CD14-positive monocyte (primary cell): Measurements from ENCODE around the gene PRLR. TPM values are rescaled to one million over a fixed set of nuclear protein-coding genes. Genes with fewer than 3 reads are reported as not detected.

Source experiments
- DNase-seq, 3 donors: peaks; one replicate each; pipeline ENCODE4 v3.0.0-alpha.2; 2011 to 2022
- H2AFZ ChIP-seq: 2 replicates; pipeline ENCODE4 v1.6.0; 2012; ENCODE audit warnings: mild to moderate bottlenecking, low read depth, low read length, inconsistent platforms; ENCODE audit not compliant: insufficient read depth, poor library complexity, severe bottlenecking
- H3K27ac ChIP-seq, 2 donors: 1 replicate in 1 of 2; 2 replicates in 1 of 2; pipeline ENCODE4 v1.5.1; 2012 to 2013; ENCODE audit warnings: low read length in 2 of 2, control low read depth in 1 of 2, inconsistent platforms in 1 of 2, low read depth in 1 of 2, mild to moderate bottlenecking in 1 of 2
- H3K27me3 ChIP-seq, 2 donors: one replicate each; pipeline versions ENCODE4 v1.6.0 to v1.6.1; 2011 to 2013; ENCODE audit warnings: low read length in 2 of 2; ENCODE audit not compliant: control insufficient read depth in 2 of 2, insufficient read depth in 2 of 2
- H3K36me3 ChIP-seq, 2 donors: replicated peaks in 1 of 2; 1 replicate in 1 of 2; 2 replicates in 1 of 2; pipeline versions ENCODE4 v1.5.1 to v1.6.1; 2012 to 2013; ENCODE audit warnings: low read length in 2 of 2, control low read depth in 1 of 2, inconsistent platforms in 1 of 2, mild to moderate bottlenecking in 1 of 2; ENCODE audit not compliant: insufficient read depth in 2 of 2, control insufficient read depth in 1 of 2
- H3K4me1 ChIP-seq, 2 donors: 1 replicate in 1 of 2; 2 replicates in 1 of 2; pipeline versions ENCODE4 v1.5.1 to v1.6.1; 2012 to 2013; ENCODE audit warnings: low read length in 2 of 2, control low read depth in 1 of 2, inconsistent platforms in 1 of 2, mild to moderate bottlenecking in 1 of 2, moderate library complexity in 1 of 2; ENCODE audit not compliant: insufficient read depth in 2 of 2, control insufficient read depth in 1 of 2
- H3K4me2 ChIP-seq: replicated peaks from 2 replicates; pipeline ENCODE3; 2012; ENCODE audit warnings: low read length, moderate library complexity, mild to moderate bottlenecking; ENCODE audit not compliant: poor library complexity, severe bottlenecking; ENCODE audit errors: extremely low read depth
- H3K4me3 ChIP-seq, 3 experiments: fragments of 200-600 bp in 1 of 3; sonication (generic) in 1 of 3; replicated peaks in 1 of 3; 1 replicate in 2 of 3; 2 replicates in 1 of 3; pipeline ENCODE4 v1.5.1; 2011 to 2013; ENCODE audit warnings: low read length in 3 of 3, mild to moderate bottlenecking in 3 of 3, control low read depth in 2 of 3, low read depth in 2 of 3, inconsistent platforms in 1 of 3, moderate library complexity in 1 of 3
- H3K79me2 ChIP-seq: 2 replicates; pipeline ENCODE4 v1.6.0; 2012; ENCODE audit warnings: mild to moderate bottlenecking, control low read depth, inconsistent platforms, low read length, moderate library complexity; ENCODE audit not compliant: insufficient read depth
- H3K9ac ChIP-seq: 2 replicates; pipeline ENCODE4 v1.6.0; 2017; ENCODE audit warnings: low read length, mild to moderate bottlenecking; ENCODE audit not compliant: insufficient read depth, poor library complexity, severe bottlenecking
- H3K9me3 ChIP-seq, 2 donors: replicated peaks in 1 of 2; 1 replicate in 1 of 2; 2 replicates in 1 of 2; pipeline versions ENCODE4 v1.5.1 to v1.6.1; 2012 to 2013; ENCODE audit warnings: low read length in 2 of 2, control low read depth in 1 of 2; ENCODE audit not compliant: control insufficient read depth in 1 of 2, insufficient read depth in 1 of 2
- H4K20me1 ChIP-seq: 2 replicates; pipeline ENCODE4 v1.6.0; 2012; ENCODE audit warnings: mild to moderate bottlenecking, low read length, control low read depth, moderate library complexity; ENCODE audit not compliant: insufficient read depth
- H3K27ac Mint-ChIP-seq, 7 donors: one replicate each; pipeline ENCODE4 v1.8.0; 2020; ENCODE audit warnings: mild to moderate bottlenecking in 7 of 7, mixed read lengths in 7 of 7, moderate library complexity in 6 of 7, inconsistent platforms in 2 of 7
- H3K27me3 Mint-ChIP-seq, 3 donors: one replicate each; pipeline ENCODE4 v1.8.0; 2021 to 2022; ENCODE audit warnings: low read depth in 3 of 3, mild to moderate bottlenecking in 3 of 3, mixed read lengths in 3 of 3, moderate library complexity in 3 of 3, inconsistent platforms in 1 of 3
- H3K36me3 Mint-ChIP-seq, 2 donors: one replicate each; pipeline ENCODE4 v1.8.0; 2020; ENCODE audit warnings: mixed read lengths in 2 of 2, inconsistent platforms in 1 of 2, mild to moderate bottlenecking in 1 of 2
- H3K4me1 Mint-ChIP-seq: one replicate; pipeline ENCODE4 v1.8.0; 2020; ENCODE audit warnings: mild to moderate bottlenecking, mixed read lengths
- H3K4me3 Mint-ChIP-seq, 2 donors: one replicate each; pipeline ENCODE4 v1.8.0; 2020; ENCODE audit warnings: mild to moderate bottlenecking in 2 of 2, mixed read lengths in 2 of 2, moderate library complexity in 1 of 2
- H3K9me3 Mint-ChIP-seq, 7 donors: one replicate each; pipeline ENCODE4 v1.8.0; 2020 to 2022; ENCODE audit warnings: mixed read lengths in 7 of 7, mild to moderate bottlenecking in 6 of 7, moderate library complexity in 6 of 7, inconsistent platforms in 2 of 7
- CTCF ChIP-seq: fragments of 200-600 bp; IDR thresholded peaks from one replicate; pipeline ENCODE4 v1.8.0; 2022; ENCODE audit warnings: antibody characterized with exemption, mild to moderate bottlenecking
- WGBS: methylation state at CpG from one replicate; pipeline ENCODE4 v1.1.5; 2013; ENCODE audit warnings: missing lambda C conversion rate; ENCODE audit not compliant: insufficient coverage; 5-methylcytosine and 5-hydroxymethylcytosine counted together
- intact Hi-C, 2 donors: fragments of 100-400 bp; cut with micrococcal nuclease; formaldehyde crosslinking; loops; one replicate each; pipeline versions ENCODE4 v1.15.0 to v1.15.1; 2023
- polyA plus RNA-seq, 3 donors: library from polyadenylated mRNA; depleted of rRNA in 1 of 3; unstranded in 2 of 3; stranded (reverse) in 1 of 3; fragments of 300-500 nt in 2 of 3; fragments of >200 nt in 1 of 3; fragmentation: Illumina TruSeq in 2 of 3; gene quantifications; 1 replicate in 2 of 3; 2 replicates in 1 of 3; pipeline ENCODE4 v1.2.3, GENCODE V29; 2012 to 2021

The PRLR gene
- polyA plus RNA-seq, 3 donors, result 0.12 to 1.7 (median 0.88) TPM

GRCh38 chr5:35015063-35015462 is 215.2 kb downstream of the PRLR start:
- H3K9me3 Mint-ChIP-seq, result peaks cover 2 to 13% (median 8%) of the 10 kb centered on the region in 7 donors
- DNase-seq, result no peak
- H4K20me1 ChIP-seq, result no peaks in the 10 kb centered on the region
- H3K4me3 ChIP-seq, result no peak overlapping the region
- H3K9me3 ChIP-seq, result no peaks in the 10 kb centered on the region
- H3K4me1 ChIP-seq, result peaks cover 0 to 2% of the 10 kb centered on the region in 2 donors
- H3K27me3 ChIP-seq, result no peaks in the 10 kb centered on the region
- intact Hi-C loops, result no loop called here
- no peaks in the 10 kb centered on the region for H3K36me3 ChIP-seq
- H3K4me3 Mint-ChIP-seq, result no peak overlapping the region
- peaks cover 6% of the 10 kb centered on the region for H3K4me1 Mint-ChIP-seq
- H3K27ac Mint-ChIP-seq, result no peak overlapping the region
- no peaks in the 10 kb centered on the region for H3K79me2 ChIP-seq
- no peaks in the 10 kb centered on the region for H3K36me3 Mint-ChIP-seq
- WGBS, result 100% methylated on average over 1 of the region's 4 CpGs
- no peak overlapping the region for H3K9ac ChIP-seq
- peaks cover 0 to 5% (median 3%) of the 10 kb centered on the region in 3 donors for H3K27me3 Mint-ChIP-seq
- no peak overlapping the region for H2AFZ ChIP-seq
- H3K4me2 ChIP-seq, result no peak overlapping the region
- no peak overlapping the region for H3K27ac ChIP-seq
- no peak for TF ChIP-seq CTCF

- H3K4me2 ChIP-seq, result no peak overlapping the region
- no CpG with 5 or more reads among the region's 5 CpGs for WGBS
- no peak overlapping the region for H3K4me3 ChIP-seq
- Mint-ChIP-seq H3K4me1 (peaks cover 6% of the 10 kb centered on the region), H3K36me3 (no peaks in the 10 kb centered on the region), H3K4me3 (no peak overlapping the region), H3K9me3 (peaks cover 3 to 10% (median 5%) of the 10 kb centered on the region in 7 donors), H3K27me3 (peaks cover 0 to 5% (median 4%) of the 10 kb centered on the region in 3 donors), H3K27ac (no peak overlapping the region)
- no peak for TF ChIP-seq CTCF
- H3K27ac ChIP-seq, result no peak overlapping the region
- H4K20me1 ChIP-seq, result no peaks in the 10 kb centered on the region
- intact Hi-C loops, result no loop called here
- H3K9ac ChIP-seq, result no peak overlapping the region
- no peak overlapping the region for H2AFZ ChIP-seq
- H3K4me1 ChIP-seq, result peaks cover 0 to 2% of the 10 kb centered on the region in 2 donors
- H3K9me3 ChIP-seq, result no peaks in the 10 kb centered on the region
- no peaks in the 10 kb centered on the region for H3K36me3 ChIP-seq
- peaks cover 0 to 2% of the 10 kb centered on the region in 2 donors for H3K27me3 ChIP-seq
- no peak for DNase-seq
- no peaks in the 10 kb centered on the region for H3K79me2 ChIP-seq
Observed at GRCh38 chr5:35012796-35013195, 217.5 kb downstream of the PRLR start.
